Measurements from ENCODE around the gene LGALS13. TPM values are rescaled to one million over a fixed set of nuclear protein-coding genes. Genes with fewer than 3 reads are reported as not detected.
A peak's percentile ranks its signal among the peaks of the same experiment; 100 is the strongest.

Gene LGALS13
- total RNA-seq, 3 donors from 2014 or later: not detected

DNA sequence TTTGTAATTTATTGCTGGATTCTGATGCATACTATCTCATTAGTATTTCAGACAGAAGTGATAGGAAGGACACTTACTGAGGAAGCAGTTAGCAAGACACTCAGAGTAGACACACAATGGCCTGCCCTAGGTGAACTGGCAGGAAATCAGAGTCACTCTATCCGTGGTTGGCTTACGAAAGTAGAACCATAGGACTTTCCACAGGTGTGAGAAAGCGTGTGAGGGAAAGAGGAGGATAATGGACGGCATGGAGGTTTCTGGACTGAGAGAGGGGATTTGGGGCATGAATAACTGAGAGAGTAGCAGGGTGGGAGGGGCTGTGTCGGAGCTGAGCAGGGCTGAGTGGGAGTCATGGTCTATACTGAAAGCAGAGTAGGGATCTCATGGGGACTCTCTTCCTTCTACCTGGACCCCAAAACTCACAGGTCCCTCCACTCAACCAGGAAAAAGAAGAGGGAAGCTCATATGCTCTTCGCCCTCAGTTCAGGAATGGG, 43.7 kb upstream of the LGALS13 start:
- H3K27ac ChIP-seq: peak overlapping the region in 1 of 2 donors; percentile 32
- H3K4me1 ChIP-seq: no peaks in the 10 kb centered on the region
- no peaks in the 10 kb centered on the region for H3K9me3 ChIP-seq
- intact Hi-C loops (cut with DNase I; ENCODE audit: low total_unique reads): no loop called here
- H3K27me3 ChIP-seq: no peaks in the 10 kb centered on the region
- DNase-seq (ENCODE audit: low spot score in 2 of 2): no peak
- TF ChIP-seq CTCF (IDR thresholded peaks at IDR 0.05): no peak
- no peak for TF ChIP-seq POLR2AphosphoS5 (IDR thresholded peaks at IDR 0.05)
- TF ChIP-seq POLR2A (IDR thresholded peaks at IDR 0.05): no peak
- peak overlapping the region in 1 of 3 donors; percentile 37 for H3K4me3 ChIP-seq
- H3K36me3 ChIP-seq: no peaks in the 10 kb centered on the region

DNA sequence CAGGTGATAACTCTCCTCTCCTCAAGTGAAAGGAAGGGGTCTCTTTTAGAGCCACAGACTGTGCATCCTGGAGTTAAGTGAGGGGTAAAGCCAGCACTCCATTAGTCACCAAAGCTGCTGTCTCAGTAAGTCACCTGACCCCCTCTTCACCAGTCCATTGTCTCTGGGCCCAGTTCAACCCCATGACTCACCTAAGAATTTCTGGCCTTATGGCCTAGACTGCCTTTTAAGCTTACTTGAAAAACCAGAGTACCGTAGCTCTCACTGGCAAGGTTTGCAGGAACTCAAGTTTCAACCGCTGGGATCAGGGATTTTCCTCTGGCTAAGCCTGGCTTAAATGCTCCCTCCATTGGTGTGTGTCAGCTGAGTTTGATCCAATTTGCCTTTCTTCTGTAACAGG, 38.9 kb upstream of the LGALS13 start:
- H3K27me3 ChIP-seq: peaks cover 0 to 4% of the 10 kb centered on the region in 2 donors
- no peaks in the 10 kb centered on the region for H3K4me1 ChIP-seq
- no peaks in the 10 kb centered on the region for H3K9me3 ChIP-seq
- no peaks in the 10 kb centered on the region for H3K36me3 ChIP-seq
- intact Hi-C loops (cut with DNase I; ENCODE audit: low total_unique reads): no loop called here
- H3K27ac ChIP-seq: no peak overlapping the region
- TF ChIP-seq POLR2AphosphoS5 (IDR thresholded peaks at IDR 0.05) (no peak), POLR2A (IDR thresholded peaks at IDR 0.05) (no peak), CTCF (IDR thresholded peaks at IDR 0.05) (no peak)
- no peak overlapping the region for H3K4me3 ChIP-seq
- no peak for DNase-seq (ENCODE audit: low spot score in 2 of 2)

GRCh38 chr19:39566064-39566463, 36.3 kb upstream of the LGALS13 start:
- H3K36me3 ChIP-seq: no peaks in the 10 kb centered on the region

GRCh38 chr19:39568604-39569003, 33.7 kb upstream of the LGALS13 start:
- Histone ChIP-seq H3K4me3 (no peak overlapping the region), H3K9me3 (peaks cover 0 to 15% of the 10 kb centered on the region in 2 donors), H3K27me3 (peaks cover 0 to 4% of the 10 kb centered on the region in 2 donors), H3K36me3 (no peaks in the 10 kb centered on the region), H3K4me1 (no peaks in the 10 kb centered on the region), H3K27ac (no peak overlapping the region)
- intact Hi-C loops (cut with DNase I; ENCODE audit: low total_unique reads): no loop called here
- DNase-seq (ENCODE audit: low spot score in 2 of 2): no peak
- no peak for TF ChIP-seq POLR2AphosphoS5 (IDR thresholded peaks at IDR 0.05)

More at GRCh38 chr19:39566064-39566463, 36.3 kb upstream of the LGALS13 start:
- intact Hi-C loops (cut with DNase I; ENCODE audit: low total_unique reads): no loop called here
- Histone ChIP-seq H3K27me3 (peaks cover 0 to 4% of the 10 kb centered on the region in 2 donors), H3K27ac (no peak overlapping the region), H3K9me3 (no peaks in the 10 kb centered on the region), H3K4me1 (no peaks in the 10 kb centered on the region), H3K4me3 (no peak overlapping the region)
- TF ChIP-seq CTCF (IDR thresholded peaks at IDR 0.05) (no peak), POLR2A (IDR thresholded peaks at IDR 0.05) (no peak), POLR2AphosphoS5 (IDR thresholded peaks at IDR 0.05) (no peak)
- no peak for DNase-seq (ENCODE audit: low spot score in 2 of 2)

GRCh38 chr19:39582442-39582841, 19.9 kb upstream of the LGALS13 start:
- Histone ChIP-seq H3K27ac (no peak overlapping the region), H3K4me3 (no peak overlapping the region), H3K36me3 (no peaks in the 10 kb centered on the region), H3K27me3 (peaks cover 0 to 3% of the 10 kb centered on the region in 2 donors), H3K4me1 (no peaks in the 10 kb centered on the region), H3K9me3 (no peaks in the 10 kb centered on the region)
- no peak for DNase-seq (ENCODE audit: low spot score in 2 of 2)
- TF ChIP-seq CTCF (IDR thresholded peaks at IDR 0.05) (no peak), POLR2A (IDR thresholded peaks at IDR 0.05) (no peak), POLR2AphosphoS5 (IDR thresholded peaks at IDR 0.05) (no peak)
- intact Hi-C loops (cut with DNase I; ENCODE audit: low total_unique reads): no loop called here
